ENCODE results near the gene CTNND1. TPM values are rescaled to one million over a fixed set of nuclear protein-coding genes. Genes with fewer than 3 reads are reported as not detected.

Gene CTNND1
- total and polyA plus RNA-seq, 12 donors: 28.9 to 85.6 (median 64.4) TPM

DNA sequence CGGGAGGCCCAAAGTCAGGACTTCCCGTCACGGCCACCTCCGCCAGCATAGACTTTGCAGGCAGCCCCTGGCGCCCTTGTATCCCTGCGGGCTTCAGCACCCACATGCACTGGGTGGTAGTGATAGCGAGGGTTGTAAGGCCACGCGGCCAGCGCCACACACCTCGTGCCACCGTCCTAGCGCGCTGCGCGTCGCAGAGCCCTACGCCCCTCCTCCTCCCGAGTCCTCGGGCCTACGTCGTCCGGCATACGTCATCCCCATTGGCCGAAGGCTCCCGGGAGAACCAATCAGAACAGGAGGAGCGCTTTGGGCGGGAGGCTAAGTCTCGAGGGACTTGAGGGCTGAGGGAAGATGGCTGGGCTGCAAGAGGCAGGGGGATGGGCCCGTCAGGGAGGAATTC lies 8.6 kb upstream of the CTNND1 start:
- Histone ChIP-seq H3K9me3 (no peaks in the 10 kb centered on the region), H3K27me3 (no peaks in the 10 kb centered on the region), H3K4me1 (peaks cover 0 to 15% (median 6%) of the 10 kb centered on the region in 9 donors), H3K36me3 (peaks cover 0 to 19% (median 0%) of the 10 kb centered on the region in 9 donors), H3K4me3 (no peak overlapping the region), H3K27ac (no peak overlapping the region)
- DNase-seq (no peak), ATAC-seq (peak in 4 of 8 donors; percentile 7 to 69 (median 14))
- 97% methylated on average over 30 of the region's 30 CpGs for WGBS, 2 donors
- intact Hi-C loops (cut with DNase I): loop anchor here in 6 of 10 donors (2.0 to 10.0 kb wide), 4 partner anchors 48 to 764 kb away; no protein-coding TSS in a partner anchor
- TF ChIP-seq, protein P1, sequence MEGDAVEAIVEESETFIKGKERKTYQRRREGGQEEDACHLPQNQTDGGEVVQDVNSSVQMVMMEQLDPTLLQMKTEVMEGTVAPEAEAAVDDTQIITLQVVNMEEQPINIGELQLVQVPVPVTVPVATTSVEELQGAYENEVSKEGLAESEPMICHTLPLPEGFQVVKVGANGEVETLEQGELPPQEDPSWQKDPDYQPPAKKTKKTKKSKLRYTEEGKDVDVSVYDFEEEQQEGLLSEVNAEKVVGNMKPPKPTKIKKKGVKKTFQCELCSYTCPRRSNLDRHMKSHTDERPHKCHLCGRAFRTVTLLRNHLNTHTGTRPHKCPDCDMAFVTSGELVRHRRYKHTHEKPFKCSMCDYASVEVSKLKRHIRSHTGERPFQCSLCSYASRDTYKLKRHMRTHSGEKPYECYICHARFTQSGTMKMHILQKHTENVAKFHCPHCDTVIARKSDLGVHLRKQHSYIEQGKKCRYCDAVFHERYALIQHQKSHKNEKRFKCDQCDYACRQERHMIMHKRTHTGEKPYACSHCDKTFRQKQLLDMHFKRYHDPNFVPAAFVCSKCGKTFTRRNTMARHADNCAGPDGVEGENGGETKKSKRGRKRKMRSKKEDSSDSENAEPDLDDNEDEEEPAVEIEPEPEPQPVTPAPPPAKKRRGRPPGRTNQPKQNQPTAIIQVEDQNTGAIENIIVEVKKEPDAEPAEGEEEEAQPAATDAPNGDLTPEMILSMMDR (IDR thresholded peaks at IDR 0.05): no peak

DNA sequence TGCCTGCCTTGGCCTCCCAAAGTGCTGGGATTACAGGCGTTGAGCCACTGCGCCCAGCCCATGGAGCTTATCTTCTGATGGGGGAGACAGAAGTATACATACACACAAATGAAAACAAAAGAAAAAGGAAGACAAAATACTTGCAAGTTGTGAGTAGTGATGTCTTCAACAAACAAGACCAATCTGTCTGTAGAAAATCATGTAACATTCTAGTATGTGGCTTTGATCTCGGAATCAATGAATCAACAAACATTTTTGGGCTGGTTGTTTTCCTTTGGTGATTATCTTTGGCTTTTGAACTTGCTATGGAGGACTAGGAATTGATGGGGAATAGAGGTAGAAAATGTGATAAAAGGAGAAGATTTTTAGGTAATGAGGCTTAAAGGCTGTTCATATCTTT lies 3.4 kb upstream of the CTNND1 start:
- WGBS, 2 donors: 85 to 94% methylated on average over 3 of the region's 3 CpGs
- TF ChIP-seq, protein P1 (IDR thresholded peaks at IDR 0.05): no peak

DNA sequence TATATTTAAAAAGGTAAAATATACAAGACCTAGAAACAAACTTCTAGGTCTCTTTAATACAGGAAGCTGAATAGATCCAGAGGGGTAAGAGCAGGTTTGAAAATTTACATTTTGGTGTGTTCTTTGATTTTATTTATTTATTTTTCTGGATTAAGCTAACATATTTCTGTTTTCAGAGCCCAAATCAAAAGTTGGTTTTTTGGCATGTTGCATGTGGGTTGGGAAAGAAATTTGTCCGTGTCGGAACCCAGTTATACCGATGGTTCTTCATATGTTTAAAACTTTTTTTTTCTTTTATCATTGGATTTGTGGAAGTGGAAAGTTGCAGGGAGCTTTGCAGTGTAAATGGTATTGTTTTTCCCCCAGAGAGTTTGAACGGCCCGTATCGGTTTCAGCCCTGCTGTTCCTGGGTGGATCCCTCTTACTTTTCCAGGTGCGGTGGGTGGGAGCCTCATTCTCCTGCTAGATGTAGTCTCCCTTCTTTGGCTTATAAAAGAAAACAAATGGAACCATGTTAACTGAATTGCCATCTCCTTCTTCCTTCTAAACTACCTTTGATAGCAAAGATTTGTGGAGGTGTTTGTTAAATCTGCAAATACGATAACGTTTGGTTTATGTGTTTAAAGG lies 746 bp downstream of the CTNND1 start:
- Histone ChIP-seq H3K4me1 (peaks cover 10 to 42% (median 35%) of the 10 kb centered on the region in 9 donors), H3K36me3 (peaks cover 0 to 4% (median 0%) of the 10 kb centered on the region in 9 donors), H3K27me3 (no peaks in the 10 kb centered on the region), H3K9me3 (no peaks in the 10 kb centered on the region), H3K4me3 (peak overlapping the region; percentile 4 to 84 (median 70)), H3K27ac (peak overlapping the region; percentile 59 to 98 (median 94))
- TF ChIP-seq, protein P1 (IDR thresholded peaks at IDR 0.05): no peak
- 1 to 3% methylated on average over 9 of the region's 9 CpGs for WGBS, 2 donors
- intact Hi-C loops (cut with DNase I): loop anchor here in 8 of 10 donors (1.0 to 5.0 kb wide), 8 partner anchors 13 to 40 kb away; no protein-coding TSS in a partner anchor
- DNase-seq (no peak), ATAC-seq (peak in 4 of 8 donors; percentile 48 to 67 (median 61))

More for the DNA sequence above, 3.4 kb upstream of the CTNND1 start:
- H3K9me3 ChIP-seq: no peaks in the 10 kb centered on the region
- H3K36me3 ChIP-seq: no peaks in the 10 kb centered on the region
- DNase-seq (no peak), ATAC-seq (no peak)
- H3K4me1 ChIP-seq: peaks cover 0 to 12% (median 0%) of the 10 kb centered on the region in 9 donors
- no peak overlapping the region for H3K27ac ChIP-seq
- no peak overlapping the region for H3K4me3 ChIP-seq
- no peaks in the 10 kb centered on the region for H3K27me3 ChIP-seq
- intact Hi-C loops (cut with DNase I): loop anchor here in 1 of 10 donors (10.0 kb wide), 1 partner anchor 757 kb away; no protein-coding TSS in a partner anchor

DNA sequence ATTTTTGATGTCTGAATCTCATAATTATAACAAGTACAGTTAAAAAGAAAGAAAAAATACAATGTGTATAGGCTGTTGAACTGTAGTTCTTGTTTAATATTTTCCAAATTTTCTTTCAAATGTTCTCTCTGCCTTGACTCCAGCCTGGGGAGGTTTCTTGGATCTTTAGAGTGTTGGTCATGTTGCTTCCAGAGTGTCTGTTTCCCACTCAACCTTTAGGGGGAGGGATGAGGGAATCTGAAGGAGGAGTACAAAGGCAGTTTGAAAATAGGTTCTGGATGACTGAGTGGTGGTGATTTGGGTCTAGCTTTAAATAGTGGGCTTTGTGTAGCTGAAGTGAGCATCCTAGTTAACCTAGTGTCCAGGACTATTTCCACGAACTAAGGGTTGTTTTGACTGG lies 2.0 kb downstream of the CTNND1 start:
- intact Hi-C loops (cut with DNase I): loop anchor here in 8 of 10 donors (2.0 to 5.0 kb wide), 6 partner anchors 13 to 39 kb away; no protein-coding TSS in a partner anchor
- 3% methylated on average over 1 of the region's 1 CpG for WGBS, 2 donors
- Histone ChIP-seq H3K27me3 (no peaks in the 10 kb centered on the region), H3K4me3 (peak overlapping the region; percentile 4 to 84 (median 70)), H3K4me1 (peaks cover 10 to 54% (median 44%) of the 10 kb centered on the region in 9 donors), H3K36me3 (peaks cover 0 to 5% (median 0%) of the 10 kb centered on the region in 9 donors), H3K9me3 (no peaks in the 10 kb centered on the region), H3K27ac (peak overlapping the region in 9 of 10 donors; percentile 59 to 98 (median 94))
- ATAC-seq: peak in 6 of 8 donors; percentile 25 to 52 (median 40)
- DNase-seq: no peak
- TF ChIP-seq, protein P1 (IDR thresholded peaks at IDR 0.05): peak in 8 of 9 donors; percentile 14 to 57 (median 33)

All from heart right ventricle (tissue), 16 donors.